Panc1 (cell line): ENCODE measurements around the gene JMJD1C. TPM values are rescaled to one million over a fixed set of nuclear protein-coding genes. Genes with fewer than 3 reads are reported as not detected.
"Not testable (repeated sequence)": the region's sequence is repeated elsewhere in the genome, so short reads cannot be mapped to it uniquely, and the experiment has no call there.

Experiments used
- ATAC-seq: fragments of 200-7000 bp; cut with Tn5 transposase; 2 replicates; pipeline ENCODE4 v1.9.1; 2020; ENCODE audit warnings: mild to moderate bottlenecking, moderate library complexity
- BruUV-seq: library from RNA; stranded (reverse); fragments of 400-500 nt; replicated peaks from 2 replicates; lab custom pipeline; 2021; lab: Mats Ljungman, UMichigan
- CTCF ChIA-PET: fragments of 300-600 bp; sonication (Branson Sonifier 250); formaldehyde crosslinking; loops from one replicate; lab custom pipeline; 2022; ENCODE audit warnings: antibody characterized with exemption; lab: Charles Lee
- POLR2A ChIA-PET: fragments of 300-600 bp; sonication (Branson Sonifier 250); formaldehyde crosslinking; loops from one replicate; lab custom pipeline; 2022; ENCODE audit warnings: antibody characterized with exemption; lab: Charles Lee
- DNase-seq: peaks from one replicate; pipeline ENCODE4 v3.0.0-alpha.2; 2010; ENCODE audit warnings: low read depth, low spot score
- H3K27ac ChIP-seq: 2 replicates; pipeline ENCODE4 v1.5.1; 2011; ENCODE audit warnings: mild to moderate bottlenecking, low read length, inconsistent platforms
- H3K27me3 ChIP-seq: fragments of 200-500 bp; sonication (Bioruptor generic); 2 replicates; pipeline ENCODE4 v1.6.0; 2014; ENCODE audit warnings: low read length, inconsistent platforms; ENCODE audit not compliant: control insufficient read depth, insufficient read depth
- H3K36me3 ChIP-seq: fragments of 200-500 bp; sonication (Bioruptor generic); 2 replicates; pipeline ENCODE4 v1.5.1; 2014; ENCODE audit warnings: inconsistent platforms, mild to moderate bottlenecking, low read length, moderate library complexity; ENCODE audit not compliant: control insufficient read depth, insufficient read depth
- H3K4me1 ChIP-seq: 2 replicates; pipeline ENCODE4 v1.5.1; 2011; ENCODE audit warnings: inconsistent platforms, mild to moderate bottlenecking, low read length, moderate library complexity; ENCODE audit not compliant: control insufficient read depth, insufficient read depth
- H3K4me3 ChIP-seq, 2 experiments: 2 replicates each; pipeline ENCODE4 v1.5.1; 2011 to 2012; ENCODE audit warnings: low read depth in 2 of 2, low read length in 2 of 2, mild to moderate bottlenecking in 2 of 2, inconsistent platforms in 1 of 2, moderate library complexity in 1 of 2
- H3K9me3 ChIP-seq: fragments of 200-500 bp; sonication (Bioruptor generic); 2 replicates; pipeline ENCODE4 v1.5.1; 2014; ENCODE audit warnings: low read depth, mild to moderate bottlenecking, inconsistent platforms, low read length, moderate library complexity; ENCODE audit not compliant: control insufficient read depth, insufficient read depth
- POLR2AphosphoS5 ChIP-seq: IDR thresholded peaks from 2 replicates; pipeline ENCODE4 v1.6.1; 2012; ENCODE audit warnings: mild to moderate bottlenecking, low read depth, low read length, moderate library complexity
- SIN3A ChIP-seq: IDR thresholded peaks from 2 replicates; pipeline ENCODE4 v1.6.1; 2012; ENCODE audit warnings: low read depth, mild to moderate bottlenecking, low read length, moderate library complexity, borderline replicate concordance; ENCODE audit not compliant: insufficient read depth
- TCF7L2 ChIP-seq: IDR thresholded peaks from 2 replicates; pipeline ENCODE4 v1.6.1; 2011; ENCODE audit warnings: mild to moderate bottlenecking, low read depth, low read length, inconsistent platforms
- in situ Hi-C: cut with HindIII; loops from 2 replicates; pipeline ENCODE4 v1.10.0; 2016; ENCODE audit warnings: low sequenced_read_pairs, low pct_unique_long_range_greater_than_20kb
- intact Hi-C: fragments of 100-400 bp; cut with micrococcal nuclease; formaldehyde crosslinking; loops from one replicate; pipeline ENCODE4 v1.10.0; 2022; ENCODE audit not compliant: unreplicated experiment
- total RNA-seq: library from RNA; stranded (reverse); gene quantifications from one replicate; pipeline ENCODE4 v1.2.1, GENCODE V29; 2021; ENCODE audit not compliant: unreplicated experiment
- TF ChIP-seq, protein P1 (sequence below): fragments of 450-650 bp; IDR thresholded peaks from 2 replicates; pipeline ENCODE4 v1.5.1; 2017; ENCODE audit warnings: mild to moderate bottlenecking
- TF ChIP-seq, protein P2 (sequence below), 2 experiments: IDR thresholded peaks; 2 replicates each; pipeline ENCODE4 v1.6.1; 2011 to 2012; ENCODE audit warnings: low read depth in 2 of 2, control low read depth in 1 of 2, low read length in 1 of 2, mild to moderate bottlenecking in 1 of 2, moderate library complexity in 1 of 2; ENCODE audit not compliant: insufficient read depth in 1 of 2

The JMJD1C gene
- total RNA-seq, 1 experiment from 2014 or later, result 88.3 TPM

DNA sequence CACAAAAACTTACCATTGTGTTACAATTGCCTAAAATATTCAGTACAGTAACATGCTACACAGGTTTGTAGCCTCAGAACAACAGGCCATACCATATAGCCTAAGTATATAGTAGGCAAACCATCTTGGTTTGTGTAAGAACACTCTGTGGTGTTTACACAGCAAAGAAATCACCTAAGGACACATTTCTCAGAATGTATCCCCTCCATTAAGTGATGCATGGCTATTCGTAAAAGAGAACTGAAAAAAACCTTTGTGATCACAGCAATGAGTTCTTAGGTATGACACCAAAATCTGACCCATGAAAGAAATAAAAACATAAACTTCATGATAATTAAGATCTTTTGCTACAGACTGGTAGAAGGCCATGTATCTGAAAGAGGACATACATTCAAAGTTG lies 121.5 kb downstream of the JMJD1C start:
- H3K9me3 ChIP-seq, result no peaks in the 10 kb centered on the region
- CTCF ChIA-PET, result no interaction called here
- no TSS peak for BruUV-seq
- TF ChIP-seq POLR2AphosphoS5 (no peak), SIN3A (no peak), TCF7L2 (no peak)
- TF ChIP-seq, protein P1, sequence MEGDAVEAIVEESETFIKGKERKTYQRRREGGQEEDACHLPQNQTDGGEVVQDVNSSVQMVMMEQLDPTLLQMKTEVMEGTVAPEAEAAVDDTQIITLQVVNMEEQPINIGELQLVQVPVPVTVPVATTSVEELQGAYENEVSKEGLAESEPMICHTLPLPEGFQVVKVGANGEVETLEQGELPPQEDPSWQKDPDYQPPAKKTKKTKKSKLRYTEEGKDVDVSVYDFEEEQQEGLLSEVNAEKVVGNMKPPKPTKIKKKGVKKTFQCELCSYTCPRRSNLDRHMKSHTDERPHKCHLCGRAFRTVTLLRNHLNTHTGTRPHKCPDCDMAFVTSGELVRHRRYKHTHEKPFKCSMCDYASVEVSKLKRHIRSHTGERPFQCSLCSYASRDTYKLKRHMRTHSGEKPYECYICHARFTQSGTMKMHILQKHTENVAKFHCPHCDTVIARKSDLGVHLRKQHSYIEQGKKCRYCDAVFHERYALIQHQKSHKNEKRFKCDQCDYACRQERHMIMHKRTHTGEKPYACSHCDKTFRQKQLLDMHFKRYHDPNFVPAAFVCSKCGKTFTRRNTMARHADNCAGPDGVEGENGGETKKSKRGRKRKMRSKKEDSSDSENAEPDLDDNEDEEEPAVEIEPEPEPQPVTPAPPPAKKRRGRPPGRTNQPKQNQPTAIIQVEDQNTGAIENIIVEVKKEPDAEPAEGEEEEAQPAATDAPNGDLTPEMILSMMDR, result no peak
- TF ChIP-seq, protein P2, sequence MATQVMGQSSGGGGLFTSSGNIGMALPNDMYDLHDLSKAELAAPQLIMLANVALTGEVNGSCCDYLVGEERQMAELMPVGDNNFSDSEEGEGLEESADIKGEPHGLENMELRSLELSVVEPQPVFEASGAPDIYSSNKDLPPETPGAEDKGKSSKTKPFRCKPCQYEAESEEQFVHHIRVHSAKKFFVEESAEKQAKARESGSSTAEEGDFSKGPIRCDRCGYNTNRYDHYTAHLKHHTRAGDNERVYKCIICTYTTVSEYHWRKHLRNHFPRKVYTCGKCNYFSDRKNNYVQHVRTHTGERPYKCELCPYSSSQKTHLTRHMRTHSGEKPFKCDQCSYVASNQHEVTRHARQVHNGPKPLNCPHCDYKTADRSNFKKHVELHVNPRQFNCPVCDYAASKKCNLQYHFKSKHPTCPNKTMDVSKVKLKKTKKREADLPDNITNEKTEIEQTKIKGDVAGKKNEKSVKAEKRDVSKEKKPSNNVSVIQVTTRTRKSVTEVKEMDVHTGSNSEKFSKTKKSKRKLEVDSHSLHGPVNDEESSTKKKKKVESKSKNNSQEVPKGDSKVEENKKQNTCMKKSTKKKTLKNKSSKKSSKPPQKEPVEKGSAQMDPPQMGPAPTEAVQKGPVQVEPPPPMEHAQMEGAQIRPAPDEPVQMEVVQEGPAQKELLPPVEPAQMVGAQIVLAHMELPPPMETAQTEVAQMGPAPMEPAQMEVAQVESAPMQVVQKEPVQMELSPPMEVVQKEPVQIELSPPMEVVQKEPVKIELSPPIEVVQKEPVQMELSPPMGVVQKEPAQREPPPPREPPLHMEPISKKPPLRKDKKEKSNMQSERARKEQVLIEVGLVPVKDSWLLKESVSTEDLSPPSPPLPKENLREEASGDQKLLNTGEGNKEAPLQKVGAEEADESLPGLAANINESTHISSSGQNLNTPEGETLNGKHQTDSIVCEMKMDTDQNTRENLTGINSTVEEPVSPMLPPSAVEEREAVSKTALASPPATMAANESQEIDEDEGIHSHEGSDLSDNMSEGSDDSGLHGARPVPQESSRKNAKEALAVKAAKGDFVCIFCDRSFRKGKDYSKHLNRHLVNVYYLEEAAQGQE (IDR thresholded peaks at IDR 0.05; ENCODE audit: insufficient read depth in 1 of 2, low read depth in 2 of 2, low read length in 1 of 2), result no peak
- ATAC-seq, result no peak
- no peaks in the 10 kb centered on the region for H3K36me3 ChIP-seq
- no peak overlapping the region for H3K4me3 ChIP-seq
- H3K27ac ChIP-seq, result no peak overlapping the region
- in situ Hi-C loops, result no loop called here
- POLR2A ChIA-PET, result no interaction called here
- H3K27me3 ChIP-seq, result no peaks in the 10 kb centered on the region
- intact Hi-C loops, result no loop called here
- DNase-seq, result no peak
- no peaks in the 10 kb centered on the region for H3K4me1 ChIP-seq

DNA sequence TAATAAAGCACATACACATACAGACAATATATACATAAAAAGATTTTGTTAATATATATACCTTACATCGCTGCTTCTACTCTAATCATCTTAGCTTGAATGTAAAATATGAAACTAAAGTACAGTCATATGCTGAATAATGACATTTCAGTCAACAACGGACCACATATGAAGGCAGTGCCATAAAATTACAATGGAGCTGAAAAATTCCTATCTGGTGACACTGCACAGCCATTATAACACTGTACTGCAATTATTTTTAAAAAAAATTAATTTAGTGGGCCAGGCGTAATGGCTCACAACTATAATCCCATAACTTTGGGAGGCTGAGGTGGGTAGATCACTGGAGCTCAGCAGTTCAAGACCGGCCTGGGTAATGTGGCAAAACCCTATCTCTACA lies 122.3 kb downstream of the JMJD1C start:
- TF ChIP-seq, protein P2 (IDR thresholded peaks at IDR 0.05; ENCODE audit: insufficient read depth in 1 of 2, low read depth in 2 of 2, low read length in 1 of 2), result no peak
- no peak for TF ChIP-seq SIN3A
- TF ChIP-seq, protein P1, result no peak
- TF ChIP-seq TCF7L2, result no peak
- no peak for TF ChIP-seq POLR2AphosphoS5
- intact Hi-C loops, result no loop called here
- Histone ChIP-seq H3K4me3 (no peak overlapping the region), H3K36me3 (no peaks in the 10 kb centered on the region), H3K4me1 (no peaks in the 10 kb centered on the region), H3K27ac (no peak overlapping the region), H3K9me3 (no peaks in the 10 kb centered on the region), H3K27me3 (no peaks in the 10 kb centered on the region)
- CTCF ChIA-PET, result no interaction called here
- POLR2A ChIA-PET, result no interaction called here
- DNase-seq (no peak), ATAC-seq (no peak)
- BruUV-seq, result no TSS peak
- in situ Hi-C loops, result no loop called here

DNA sequence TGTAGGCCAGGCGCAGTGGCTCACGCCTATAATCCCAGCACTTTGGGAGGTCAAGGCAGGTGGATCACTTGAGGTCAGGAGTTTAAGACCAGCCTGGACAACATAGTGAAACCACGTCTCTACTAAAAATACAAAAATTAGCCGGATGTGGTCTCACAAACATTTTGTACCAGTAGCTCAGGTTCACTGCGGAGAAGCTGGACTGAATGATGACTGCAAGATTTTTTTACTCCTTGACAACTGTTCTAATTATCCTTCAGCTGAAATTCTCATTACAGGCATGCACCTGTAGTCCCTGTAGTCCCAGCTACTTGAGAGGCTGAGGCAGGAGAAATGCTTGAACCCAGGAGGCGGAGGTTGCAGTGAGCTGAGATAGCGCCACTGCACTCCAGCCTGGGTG lies 126.1 kb downstream of the JMJD1C start:
- CTCF ChIA-PET, H3K27me3 ChIP-seq, BruUV-seq, intact Hi-C loops, H3K36me3 ChIP-seq, POLR2A ChIA-PET, H3K4me1 ChIP-seq, ATAC-seq, H3K4me3 ChIP-seq, H3K27ac ChIP-seq, in situ Hi-C loops, DNase-seq, H3K9me3 ChIP-seq: not testable (repeated sequence)
